HCT116 (cell line): ENCODE data around the gene DYNLT3. TPM values are rescaled to one million over a fixed set of nuclear protein-coding genes. Genes with fewer than 3 reads are reported as not detected.

Experiments used
- ATAC-seq: fragments of 200-7000 bp; cut with Tn5 transposase; 2 replicates; pipeline ENCODE4 v1.9.1; 2020; ENCODE audit warnings: mild to moderate bottlenecking, moderate library complexity
- BruUV-seq: library from RNA; stranded (reverse); fragments of 400-500 nt; replicated peaks from 2 replicates; lab custom pipeline; 2021; lab: Mats Ljungman, UMichigan
- CTCF ChIA-PET: fragments of 300-600 bp; sonication (Branson Sonifier 250); formaldehyde crosslinking; loops from one replicate; lab custom pipeline; 2021; ENCODE audit warnings: antibody characterized with exemption; lab: Charles Lee
- POLR2A ChIA-PET: fragments of 300-600, 350-600 bp; sonication (Branson Sonifier 250); formaldehyde crosslinking; loops from one replicate; lab custom pipeline; 2021; ENCODE audit warnings: antibody characterized with exemption; lab: Charles Lee
- RAD21 ChIA-PET, 2 experiments: fragments of 300-600 bp; sonication (Branson Sonifier 250); formaldehyde crosslinking; loops; one replicate each; lab custom pipeline; 2023; ENCODE audit warnings: low total read pairs in 2 of 2; ENCODE audit not compliant: uncharacterized antibody in 2 of 2, unreplicated experiment in 2 of 2, low non-redundant PET in 1 of 2; lab: Charles Lee
- DNase-seq: peaks from one replicate; pipeline ENCODE4 v3.0.0-alpha.2; 2010; ENCODE audit warnings: low read depth, low spot score
- H2AFZ ChIP-seq: fragments of 200-600 bp; shearing (Covaris generic), sonication (generic); 2 replicates; pipeline ENCODE4 v1.6.1; 2017; ENCODE audit warnings: low read depth, mixed run types, mixed read lengths, antibody characterized with exemption, low read length; ENCODE audit not compliant: poor library complexity, severe bottlenecking
- H3K27ac ChIP-seq: 2 replicates; pipeline ENCODE4 v1.5.1; 2012; ENCODE audit warnings: low read depth, low read length
- H3K27me3 ChIP-seq: fragments of 200-600 bp; sonication (generic); 2 replicates; pipeline ENCODE4 v1.6.1; 2016; ENCODE audit warnings: mixed run types, low read length, mixed read lengths; ENCODE audit not compliant: insufficient read depth
- H3K36me3 ChIP-seq, 2 experiments: fragments of 200-500 bp in 1 of 2; fragments of 200-600 bp in 1 of 2; sonication (Bioruptor generic) in 1 of 2; sonication (generic) in 1 of 2; 2 replicates each; pipeline versions ENCODE4 v1.5.1 to v1.6.1; 2014 to 2016; ENCODE audit warnings: low read length in 2 of 2, inconsistent platforms in 1 of 2, mixed read lengths in 1 of 2, mixed run types in 1 of 2; ENCODE audit not compliant: insufficient read depth in 2 of 2, control insufficient read depth in 1 of 2
- H3K4me1 ChIP-seq, 2 experiments: fragments of 200-600 bp in 1 of 2; sonication (generic) in 1 of 2; 2 replicates each; pipeline versions ENCODE4 v1.5.1 to v1.6.1; 2012 to 2017; ENCODE audit warnings: low read length in 2 of 2, inconsistent platforms in 1 of 2, mild to moderate bottlenecking in 1 of 2, mixed read lengths in 1 of 2, mixed run types in 1 of 2, moderate library complexity in 1 of 2; ENCODE audit not compliant: insufficient read depth in 2 of 2, control insufficient read depth in 1 of 2
- H3K4me2 ChIP-seq: fragments of 200-600 bp; sonication (generic); 2 replicates; pipeline ENCODE4 v1.6.1; 2017; ENCODE audit warnings: mixed run types, low read length, mixed read lengths
- H3K4me3 ChIP-seq, 2 experiments: fragments of 200-600 bp in 1 of 2; sonication (generic) in 1 of 2; replicated peaks in 1 of 2; 2 replicates each; pipeline ENCODE4 v1.5.1; 2011 to 2016; ENCODE audit warnings: low read length in 2 of 2, control low read depth in 1 of 2, low read depth in 1 of 2, mild to moderate bottlenecking in 1 of 2, mixed read lengths in 1 of 2, mixed run types in 1 of 2
- H3K79me2 ChIP-seq: fragments of 200-600 bp; sonication (generic); 2 replicates; pipeline ENCODE4 v1.6.1; 2017; ENCODE audit warnings: mild to moderate bottlenecking, mixed run types, low read length, moderate library complexity, mixed read lengths; ENCODE audit not compliant: insufficient read depth
- H3K9ac ChIP-seq: fragments of 200-600 bp; sonication (generic); 2 replicates; pipeline ENCODE4 v1.6.1; 2016; ENCODE audit warnings: low read length, mixed read lengths
- H3K9me2 ChIP-seq: fragments of 200-600 bp; sonication (generic), shearing (Covaris generic); 2 replicates; pipeline ENCODE4 v1.6.1; 2017; ENCODE audit warnings: mixed run types, mild to moderate bottlenecking, moderate library complexity; ENCODE audit not compliant: insufficient read depth
- H3K9me3 ChIP-seq, 2 experiments: fragments of 200-500 bp in 1 of 2; fragments of 200-600 bp in 1 of 2; sonication (Bioruptor generic) in 1 of 2; sonication (generic) in 1 of 2; 2 replicates each; pipeline ENCODE4 v1.6.1; 2014 to 2017; ENCODE audit warnings: low read length in 2 of 2, mixed read lengths in 2 of 2, inconsistent platforms in 1 of 2, low read depth in 1 of 2, mild to moderate bottlenecking in 1 of 2, mixed run types in 1 of 2, moderate library complexity in 1 of 2; ENCODE audit not compliant: control insufficient read depth in 1 of 2, insufficient read depth in 1 of 2
- H4K20me1 ChIP-seq: fragments of 200-600 bp; sonication (generic), shearing (Covaris generic); 2 replicates; pipeline ENCODE4 v1.6.1; 2017; ENCODE audit warnings: mixed run types, mild to moderate bottlenecking, moderate library complexity; ENCODE audit not compliant: insufficient read depth
- ATF3 ChIP-seq: IDR thresholded peaks from 2 replicates; pipeline ENCODE4 v1.6.1; 2012
- EGR1 ChIP-seq: IDR thresholded peaks from 2 replicates; pipeline ENCODE4 v1.6.1; 2012; ENCODE audit warnings: low read depth
- FOSL1 ChIP-seq: IDR thresholded peaks from 2 replicates; pipeline ENCODE4 v1.6.1; 2012; ENCODE audit warnings: low read depth
- POLR2AphosphoS5 ChIP-seq: IDR thresholded peaks from 2 replicates; pipeline ENCODE4 v1.6.1; 2011; ENCODE audit warnings: mild to moderate bottlenecking, low read depth, low read length, moderate library complexity
- RAD21 ChIP-seq: IDR thresholded peaks from 2 replicates; pipeline ENCODE4 v1.6.1; 2012; ENCODE audit warnings: low read depth, mild to moderate bottlenecking
- SP1 ChIP-seq: IDR thresholded peaks from 2 replicates; pipeline ENCODE4 v1.6.1; 2012; ENCODE audit warnings: low read depth
- YY1 ChIP-seq: IDR thresholded peaks from 2 replicates; pipeline ENCODE4 v1.6.1; 2011; ENCODE audit warnings: low read length, low read depth, moderate library complexity, mild to moderate bottlenecking; ENCODE audit not compliant: insufficient replicate concordance; ENCODE audit errors: extremely low read depth
- ZBTB33 ChIP-seq: IDR thresholded peaks from 2 replicates; pipeline ENCODE4 v1.6.1; 2011; ENCODE audit warnings: mild to moderate bottlenecking, low read length, moderate library complexity; ENCODE audit not compliant: insufficient replicate concordance; ENCODE audit errors: extremely low read depth
- ZNF274 ChIP-seq: fragments of 200-500 bp; sonication (Bioruptor generic); IDR thresholded peaks from 2 replicates; pipeline ENCODE4 v1.6.1; 2014; ENCODE audit warnings: mild to moderate bottlenecking, low read depth, low read length, inconsistent platforms
- intact Hi-C: fragments of 100-400 bp; cut with micrococcal nuclease; formaldehyde crosslinking; loops from 2 replicates; pipeline ENCODE4 v1.10.0; 2022
- total RNA-seq: library from RNA; stranded (reverse); gene quantifications from one replicate; pipeline ENCODE4 v1.2.1, GENCODE V29; 2021; ENCODE audit not compliant: unreplicated experiment

The DYNLT3 gene
- total RNA-seq, 1 experiment from 2014 or later, result 20.9 TPM

GRCh38 chrX:37824491-37825214 is 22.7 kb downstream of the DYNLT3 start:
- Histone ChIP-seq H3K4me3 (no peak overlapping the region), H3K9ac (no peak overlapping the region), H3K27ac (no peak overlapping the region), H3K4me1 (no peaks in the 10 kb centered on the region)
- intact Hi-C loops, result loop anchor here (1.0 to 5.0 kb wide), 4 partner anchors 80 to 522 kb away; no protein-coding TSS in a partner anchor
- no peak for TF ChIP-seq ATF3
- 0 out of 2 replicates have a peak, but pooled peaks have one; percentile 4 for TF ChIP-seq EGR1
- no peak for TF ChIP-seq SP1
- TF ChIP-seq, all 23 proteins: peak for 1
- no peaks in the 10 kb centered on the region for H3K36me3 ChIP-seq
- no peaks in the 10 kb centered on the region for H4K20me1 ChIP-seq
- H2AFZ ChIP-seq, result no peak overlapping the region
- ChIA-PET CTCF (interaction anchor here (1.1 to 1.6 kb wide), 4 partner anchors 10 to 350 kb away, joined by 5 to 7 read pairs (median 5); partner anchors contain the start of gene LANCL3), RAD21 (no interaction called here), POLR2A (no interaction called here)
- no peaks in the 10 kb centered on the region for H3K9me2 ChIP-seq
- H3K4me2 ChIP-seq, result no peak overlapping the region
- DNase-seq, result no peak
- BruUV-seq, result no TSS peak
- H3K9me3 ChIP-seq, result no peaks in the 10 kb centered on the region
- ATAC-seq, result no peak
- H3K79me2 ChIP-seq, result no peaks in the 10 kb centered on the region
- H3K27me3 ChIP-seq, result no peaks in the 10 kb centered on the region

GRCh38 chrX:37820646-37821045 is 26.7 kb downstream of the DYNLT3 start:
- Histone ChIP-seq H3K4me1 (no peaks in the 10 kb centered on the region), H3K27me3 (no peaks in the 10 kb centered on the region), H3K9me2 (no peaks in the 10 kb centered on the region), H3K9ac (no peak overlapping the region), H3K36me3 (no peaks in the 10 kb centered on the region), H4K20me1 (no peaks in the 10 kb centered on the region), H3K4me3 (no peak overlapping the region), H3K79me2 (no peaks in the 10 kb centered on the region), H2AFZ (no peak overlapping the region), H3K27ac (no peak overlapping the region), H3K4me2 (no peak overlapping the region), H3K9me3 (no peaks in the 10 kb centered on the region)
- ATAC-seq, result no peak
- intact Hi-C loops, result loop anchor here (5.0 kb wide), 1 partner anchor 308 kb away; no protein-coding TSS in a partner anchor
- no peak for DNase-seq
- ChIA-PET RAD21 (no interaction called here), POLR2A (no interaction called here), CTCF (no interaction called here)
- TF ChIP-seq FOSL1, result no peak
- no peak for TF ChIP-seq RAD21
- TF ChIP-seq ZBTB33, result no peak
- TF ChIP-seq YY1, result no peak
- no peak for TF ChIP-seq POLR2AphosphoS5
- no peak for TF ChIP-seq ZNF274
- no TSS peak for BruUV-seq
